Ectodermal cell (in vitro differentiated cells): Measurements from ENCODE around the gene SIRT6.
"Not testable (repeated sequence)": the region's sequence is repeated elsewhere in the genome, so short reads cannot be mapped to it uniquely, and the experiment has no call there.

Experiments used
- H3K27ac ChIP-seq: 2 replicates; pipeline ENCODE4 v1.7.0; 2013; ENCODE audit warnings: mild to moderate bottlenecking, low read depth, low read length; ENCODE audit not compliant: insufficient read depth, poor library complexity, severe bottlenecking
- H3K27me3 ChIP-seq: 2 replicates; pipeline ENCODE4 v1.7.0; 2013; ENCODE audit warnings: mild to moderate bottlenecking, low read length; ENCODE audit not compliant: insufficient read depth, control insufficient read depth, poor library complexity, severe bottlenecking
- H3K36me3 ChIP-seq: one replicate; pipeline ENCODE4 v1.7.0; 2013; ENCODE audit warnings: low read length; ENCODE audit not compliant: control insufficient read depth, insufficient read depth
- H3K4me1 ChIP-seq: one replicate; pipeline ENCODE4 v1.7.0; 2013; ENCODE audit warnings: low read length; ENCODE audit not compliant: control insufficient read depth, insufficient read depth
- H3K4me3 ChIP-seq: 2 replicates; pipeline ENCODE4 v1.7.0; 2013; ENCODE audit warnings: low read depth, low read length, control low read depth; ENCODE audit not compliant: insufficient read depth
- H3K9me3 ChIP-seq: 2 replicates; pipeline ENCODE4 v1.7.0; 2013; ENCODE audit warnings: mild to moderate bottlenecking, low read length, moderate library complexity; ENCODE audit not compliant: control insufficient read depth
- whole genome bisulfite sequencing, 2 experiments: methylation state at CpG; one replicate each; pipeline ENCODE4 v1.1.7; 2013; ENCODE audit warnings: missing lambda C conversion rate in 2 of 2; 5-methylcytosine and 5-hydroxymethylcytosine counted together

SIRT6 gene

DNA sequence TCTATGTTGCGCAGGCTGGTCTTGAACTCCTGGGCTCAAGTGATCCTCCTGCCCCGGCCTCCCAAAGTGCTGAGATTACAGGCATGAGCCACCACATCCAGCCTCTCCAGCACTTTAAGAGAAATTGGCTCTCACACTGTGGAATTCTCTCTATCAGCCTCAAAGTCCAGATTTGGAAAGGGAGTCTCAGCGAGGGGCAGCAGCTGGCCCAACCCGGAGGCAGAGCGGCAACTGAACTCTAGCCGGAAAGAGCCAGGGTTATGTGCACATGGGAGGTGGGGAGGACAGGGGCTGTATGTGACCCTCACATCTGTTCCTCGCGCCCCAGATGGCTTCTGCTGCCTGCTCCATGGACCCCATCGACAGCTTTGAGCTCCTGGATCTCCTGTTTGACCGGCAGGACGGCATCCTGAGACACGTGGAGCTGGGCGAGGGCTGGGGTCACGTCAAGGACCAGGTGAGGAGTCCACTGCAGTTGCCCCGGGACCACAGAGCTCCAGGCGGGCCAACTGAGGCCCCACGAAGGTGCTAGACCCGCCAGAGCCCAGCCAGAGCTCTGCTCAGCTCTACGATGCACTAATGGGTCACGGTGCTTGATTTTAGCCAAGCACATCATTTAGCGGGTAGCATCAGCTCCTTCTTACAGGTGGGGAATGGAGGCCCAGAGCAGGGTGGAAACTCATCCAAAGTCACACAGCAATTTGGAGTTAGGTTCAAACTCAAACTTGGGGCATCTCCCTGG lies 27.6 kb downstream of the SIRT6 start:
- Histone ChIP-seq H3K36me3 (no peaks in the 10 kb centered on the region), H3K4me3 (no peak overlapping the region), H3K4me1 (no peaks in the 10 kb centered on the region), H3K27ac (no peak overlapping the region), H3K27me3 (no peaks in the 10 kb centered on the region), H3K9me3 (no peaks in the 10 kb centered on the region)
- WGBS, 2 experiments, result 87 to 88% methylated on average over 21 of the region's 21 CpGs

DNA sequence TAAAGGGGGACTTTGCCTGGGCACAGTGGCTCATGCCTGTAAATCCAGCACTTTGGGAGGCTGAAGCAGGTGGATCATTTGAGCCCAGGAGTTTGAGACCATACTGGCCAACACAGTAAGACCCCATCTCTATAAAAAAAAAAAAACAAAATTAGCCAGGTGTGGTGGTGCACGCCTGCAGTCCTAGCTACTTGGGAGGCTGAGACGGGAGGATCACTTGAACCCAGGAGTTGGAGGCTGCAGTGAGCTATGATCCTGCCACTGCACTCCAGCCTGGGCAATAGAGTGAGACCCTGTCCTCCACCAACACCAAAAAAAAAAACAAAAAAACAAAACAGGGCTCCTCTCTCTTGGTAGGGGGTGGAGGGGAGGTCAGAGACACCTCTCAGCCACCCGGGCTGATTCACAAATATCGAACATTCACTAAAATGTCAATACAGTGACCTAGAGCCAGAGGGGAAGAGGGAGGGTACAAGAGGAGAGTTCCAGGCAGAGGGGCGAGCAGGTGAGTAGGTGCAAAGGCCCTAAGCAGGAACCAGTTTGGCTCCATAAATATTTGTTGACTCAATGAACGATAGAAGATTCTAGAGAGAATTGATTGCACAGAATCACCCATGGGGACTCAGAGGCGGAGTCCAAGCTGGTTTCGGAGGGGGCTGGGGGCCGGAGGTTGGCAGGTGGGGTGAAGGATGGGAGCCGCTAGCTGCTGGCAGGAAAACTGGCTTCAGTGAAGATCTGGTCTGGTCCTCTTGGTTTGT lies 29.9 kb downstream of the SIRT6 start:
- H3K27ac ChIP-seq, result no peak overlapping the region

DNA sequence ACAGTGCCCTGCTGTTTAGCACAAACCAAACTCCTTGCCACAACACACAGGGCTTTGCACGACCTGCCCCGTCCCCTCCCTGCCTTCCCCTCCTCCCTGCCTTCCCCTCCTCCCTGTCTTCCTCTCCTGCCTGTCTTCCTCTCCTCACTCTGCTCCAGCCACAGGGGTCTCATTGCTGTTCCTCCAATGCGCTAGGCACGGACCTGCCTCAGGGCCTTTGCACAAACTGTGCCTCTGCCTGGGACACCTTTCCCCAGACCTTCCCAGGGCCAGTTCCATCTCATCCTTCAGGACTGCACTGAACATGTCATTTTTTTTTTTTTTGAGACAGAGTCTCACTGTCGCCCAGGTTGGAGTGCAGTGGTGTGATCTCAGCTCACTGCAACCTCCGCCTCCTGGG lies 30.7 kb downstream of the SIRT6 start:
- H3K27ac ChIP-seq, result no peak overlapping the region
- no peaks in the 10 kb centered on the region for H3K4me1 ChIP-seq
- no peak overlapping the region for H3K4me3 ChIP-seq
- no peaks in the 10 kb centered on the region for H3K27me3 ChIP-seq
- H3K36me3 ChIP-seq, result no peaks in the 10 kb centered on the region
- WGBS, 2 experiments, result 74 to 76% methylated on average over 6 of the region's 6 CpGs
- no peaks in the 10 kb centered on the region for H3K9me3 ChIP-seq

More for the DNA sequence above, 29.9 kb downstream of the SIRT6 start:
- no peaks in the 10 kb centered on the region for H3K27me3 ChIP-seq
- H3K4me3 ChIP-seq, result no peak overlapping the region
- H3K36me3 ChIP-seq, result no peaks in the 10 kb centered on the region
- no peaks in the 10 kb centered on the region for H3K9me3 ChIP-seq
- no peaks in the 10 kb centered on the region for H3K4me1 ChIP-seq
- 90% methylated on average over 10 of the region's 10 CpGs for WGBS, 2 experiments

DNA sequence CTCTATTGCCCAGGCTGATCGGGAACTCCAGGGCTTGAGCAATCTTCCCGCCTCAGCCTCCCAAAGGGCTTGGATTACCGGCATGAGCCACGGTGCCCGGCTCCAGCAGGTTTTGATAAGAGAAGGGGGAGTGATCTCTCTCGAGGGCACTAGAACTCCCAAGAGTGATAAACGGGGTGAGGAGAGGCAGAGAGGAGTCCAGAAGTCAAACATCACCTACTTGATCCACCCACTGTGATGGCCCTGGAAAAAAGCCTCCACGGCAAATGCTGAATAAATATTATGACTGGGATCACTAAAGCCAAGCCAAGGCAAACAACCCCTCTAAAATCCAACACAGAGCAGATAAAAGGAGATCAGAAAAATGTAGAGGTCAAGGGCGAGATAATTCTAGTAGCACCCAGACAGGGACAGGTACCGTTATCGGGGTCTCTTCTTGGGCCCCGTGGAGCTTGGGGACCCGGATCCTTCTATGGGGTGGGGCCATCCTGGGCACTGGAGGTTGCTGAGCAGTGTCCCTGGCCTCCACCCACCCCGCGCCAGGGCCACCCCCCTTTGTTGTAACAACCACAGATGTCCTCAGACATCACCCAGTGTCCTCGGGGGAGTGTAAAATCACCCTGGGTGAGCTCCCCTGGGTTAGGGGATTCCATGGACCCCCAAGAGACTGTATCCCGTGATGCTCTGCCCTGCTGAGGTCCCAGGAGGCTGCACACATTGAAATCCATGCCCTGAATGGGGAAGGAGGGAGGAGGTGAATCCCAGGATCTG lies 32.7 kb downstream of the SIRT6 start:
- no peaks in the 10 kb centered on the region for H3K36me3 ChIP-seq

DNA sequence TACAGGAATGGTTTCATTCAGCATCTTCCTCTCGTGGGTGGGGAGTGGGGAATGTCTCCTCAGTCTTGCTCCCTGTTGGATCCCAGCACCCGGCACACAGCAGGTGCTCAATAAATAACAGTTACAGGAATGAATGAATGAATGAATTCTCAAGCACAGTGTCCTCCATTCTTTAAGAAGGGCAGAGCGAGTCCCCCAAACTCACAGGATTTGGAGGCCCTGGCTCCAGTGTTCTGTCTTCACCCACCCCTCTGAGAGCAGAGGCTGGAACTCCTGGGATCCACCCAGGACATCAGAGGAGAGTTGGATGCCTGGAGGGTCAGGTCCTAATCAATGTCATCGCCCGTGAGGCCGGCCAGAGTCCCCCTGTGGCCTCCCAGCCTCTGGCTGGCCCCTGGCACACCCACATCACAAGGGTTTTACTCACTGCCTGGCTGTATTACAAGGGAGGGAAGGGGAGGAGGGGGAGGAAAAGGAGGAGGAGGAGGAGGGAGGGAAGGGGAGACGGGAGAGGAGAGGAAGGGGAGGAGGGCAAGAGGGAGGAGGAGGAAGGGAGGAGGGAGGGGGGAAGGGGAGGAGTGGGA lies 37.6 kb downstream of the SIRT6 start:
- H3K27me3 ChIP-seq, result peaks cover 7% of the 10 kb centered on the region
- no peaks in the 10 kb centered on the region for H3K4me1 ChIP-seq
- H3K9me3 ChIP-seq, result no peaks in the 10 kb centered on the region
- H3K4me3 ChIP-seq, result no peak overlapping the region
- WGBS, 2 experiments, result 40 to 41% methylated on average over 7 of the region's 7 CpGs
- H3K27ac ChIP-seq, result no peak overlapping the region
- no peaks in the 10 kb centered on the region for H3K36me3 ChIP-seq

More for the DNA sequence above, 32.7 kb downstream of the SIRT6 start:
- no peak overlapping the region for H3K4me3 ChIP-seq
- 82 to 84% methylated on average over 17 of the region's 17 CpGs for WGBS, 2 experiments
- peaks cover 7% of the 10 kb centered on the region for H3K27me3 ChIP-seq
- H3K9me3 ChIP-seq, result no peaks in the 10 kb centered on the region
- H3K4me1 ChIP-seq, result no peaks in the 10 kb centered on the region
- H3K27ac ChIP-seq, result no peak overlapping the region

DNA sequence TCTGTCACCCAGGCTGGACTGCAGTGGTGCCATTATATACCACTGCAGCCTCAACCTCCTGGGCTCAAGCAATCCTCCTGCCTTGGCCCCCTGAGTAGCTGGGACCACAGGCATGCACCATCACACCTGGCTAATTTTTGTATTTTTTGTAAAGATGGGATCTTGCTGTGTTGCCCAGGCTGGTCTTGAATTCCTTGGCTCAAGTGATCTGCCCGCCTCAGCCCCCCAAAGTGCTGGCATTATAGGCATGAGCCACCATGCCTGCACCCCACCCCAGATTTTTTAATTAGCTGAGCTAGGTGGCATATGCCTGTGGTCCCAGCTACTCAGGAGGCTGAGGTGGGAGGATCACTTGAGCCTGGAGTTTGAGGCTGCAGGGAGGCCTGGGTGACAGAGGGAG lies 39.4 kb downstream of the SIRT6 start:
- H3K27ac ChIP-seq, H3K4me3 ChIP-seq, H3K36me3 ChIP-seq, H3K9me3 ChIP-seq, H3K27me3 ChIP-seq, H3K4me1 ChIP-seq: not testable (repeated sequence)
- 78 to 95% methylated on average over 1 of the region's 1 CpG for WGBS, 2 experiments

DNA sequence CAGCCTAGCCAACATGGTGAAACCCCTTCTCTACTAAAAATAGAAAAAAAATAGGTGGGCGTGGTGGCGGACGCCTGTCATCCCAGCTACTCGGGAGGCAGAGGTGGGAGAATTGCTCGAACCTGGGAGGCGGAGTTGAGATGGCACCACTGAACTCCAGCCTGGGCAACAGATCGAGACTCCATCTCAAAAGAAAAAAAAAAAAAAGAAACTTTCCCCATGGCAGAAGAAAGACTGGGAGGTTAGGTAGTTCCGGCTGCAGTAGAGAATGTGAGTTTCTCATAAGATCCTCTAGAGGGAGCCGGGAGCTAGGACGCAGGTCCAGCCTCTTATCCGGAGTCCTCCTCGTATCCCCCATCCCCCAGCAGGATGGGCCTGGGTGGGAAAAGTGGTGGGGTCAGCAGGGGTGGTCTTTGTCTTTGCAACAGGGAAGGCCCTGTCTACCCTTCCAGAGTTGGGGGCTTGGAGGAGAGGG lies 42.1 kb downstream of the SIRT6 start:
- H3K27me3 ChIP-seq, result peaks cover under 1% of the 10 kb centered on the region
- H3K9me3 ChIP-seq, result no peaks in the 10 kb centered on the region
- H3K27ac ChIP-seq, result no peak overlapping the region
- WGBS, 2 experiments, result 33 to 38% methylated on average over 11 to 12 of the region's 12 CpGs
- H3K4me1 ChIP-seq, result no peaks in the 10 kb centered on the region
- no peak overlapping the region for H3K4me3 ChIP-seq
- H3K36me3 ChIP-seq, result no peaks in the 10 kb centered on the region

DNA sequence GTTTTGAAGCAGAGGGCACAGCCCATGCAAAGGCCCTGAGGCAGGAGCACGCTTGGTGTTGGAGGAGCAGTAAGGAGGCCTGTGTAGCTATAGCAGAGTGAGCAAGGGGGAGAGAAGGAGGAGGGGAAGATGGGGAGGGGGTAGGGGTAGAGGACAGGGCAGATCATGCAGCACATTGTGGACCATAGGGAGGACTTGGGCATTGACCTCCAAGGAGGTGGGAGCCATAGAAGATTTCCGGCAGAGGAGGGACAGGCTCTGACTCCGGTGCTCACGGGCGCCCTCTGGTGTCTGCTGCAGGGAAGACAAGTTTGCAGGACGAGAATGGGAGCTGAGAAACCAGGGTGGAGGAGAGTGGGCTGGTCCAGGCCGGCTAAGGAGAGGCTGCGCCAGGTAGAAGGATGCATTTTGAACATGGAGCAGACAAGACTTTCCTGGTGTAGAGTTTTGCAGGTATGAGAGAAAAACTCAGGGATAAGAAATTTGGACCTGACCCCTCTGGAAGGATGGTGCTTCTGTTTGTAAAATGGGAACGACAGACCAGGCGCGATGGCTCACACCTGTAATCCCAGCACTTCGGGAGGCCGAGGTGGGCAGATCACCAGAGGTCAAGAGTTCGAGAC lies 42.6 kb downstream of the SIRT6 start:
- 45 to 48% methylated on average over 14 of the region's 14 CpGs for WGBS, 2 experiments

DNA sequence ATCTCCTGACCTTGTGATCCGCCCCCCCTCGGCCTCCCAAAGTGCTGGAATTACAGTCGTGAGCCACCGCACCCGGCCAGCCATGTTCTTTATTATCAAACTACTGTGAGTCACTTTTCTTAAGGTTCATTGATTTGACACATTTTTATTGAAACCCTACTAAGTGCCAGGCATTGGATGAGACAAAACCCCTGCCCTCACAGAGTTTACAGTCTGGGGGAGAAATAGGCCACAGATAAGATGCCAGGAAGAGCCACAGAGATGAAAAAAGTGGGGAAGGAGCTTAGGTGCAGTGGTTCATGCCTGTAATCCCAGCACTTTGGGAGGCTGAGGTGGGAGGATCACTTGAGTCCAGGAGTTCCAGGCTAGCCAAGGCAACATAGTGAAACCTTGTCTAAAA lies 43.9 kb downstream of the SIRT6 start:
- no peaks in the 10 kb centered on the region for H3K9me3 ChIP-seq
- 87 to 89% methylated on average over 5 of the region's 5 CpGs for WGBS, 2 experiments
- no peaks in the 10 kb centered on the region for H3K36me3 ChIP-seq
- H3K4me3 ChIP-seq, result no peak overlapping the region
- no peaks in the 10 kb centered on the region for H3K4me1 ChIP-seq
- H3K27ac ChIP-seq, result no peak overlapping the region
- H3K27me3 ChIP-seq, result no peaks in the 10 kb centered on the region

More for the DNA sequence above, 42.6 kb downstream of the SIRT6 start:
- Histone ChIP-seq H3K36me3 (no peaks in the 10 kb centered on the region), H3K4me1 (no peaks in the 10 kb centered on the region), H3K27ac (no peak overlapping the region), H3K27me3 (no peaks in the 10 kb centered on the region), H3K4me3 (no peak overlapping the region), H3K9me3 (no peaks in the 10 kb centered on the region)
